ENCODE measurements around the gene MRPL49.
"Not testable (repeated sequence)": the region's sequence is repeated elsewhere in the genome, so short reads cannot be mapped to it uniquely, and the experiment has no call there.

Gene MRPL49

GRCh38 chr11:65165410-65166317 lies 43.5 kb downstream of the MRPL49 start:
- DNase-seq (ENCODE audit: low read depth): no peak

GRCh38 chr11:65166893-65167292 lies 44.8 kb downstream of the MRPL49 start:
- DNase-seq (ENCODE audit: low read depth): no peak

- DNase-seq (ENCODE audit: low read depth): no peak
Observed at GRCh38 chr11:65167656-65168055, 45.5 kb downstream of the MRPL49 start.

GRCh38 chr11:65169164-65169641 lies 47.1 kb downstream of the MRPL49 start:
- DNase-seq (ENCODE audit: low read depth): no peak

GRCh38 chr11:65170058-65170534 lies 48.0 kb downstream of the MRPL49 start, which contains the start of gene SPDYC:
SPDYC (plus strand) TSS chr11:65170233; CDS start chr11:65171358, 1,125 bp downstream.
- DNase-seq (ENCODE audit: low read depth): no peak

GRCh38 chr11:65172600-65172999 lies 50.5 kb downstream of the MRPL49 start:
- no peak for DNase-seq (ENCODE audit: low read depth)

- DNase-seq (ENCODE audit: low read depth): not testable (repeated sequence)
Observed at GRCh38 chr11:65174571-65175010, 52.5 kb downstream of the MRPL49 start.

All from HS-5 (cell line).